GM12875 (cell line): ENCODE results near the gene MPPED2.

Experiments used
- H3K4me3 ChIP-seq: one replicate; pipeline ENCODE4 v1.5.1; 2011; ENCODE audit warnings: low read depth, low read length, control low read depth
- TF ChIP-seq, protein P1 (sequence below): IDR thresholded peaks from 2 replicates; pipeline ENCODE4 v1.5.1; 2011; ENCODE audit warnings: low read depth, mild to moderate bottlenecking, control low read depth, inconsistent platforms, low read length, moderate library complexity, borderline replicate concordance; ENCODE audit not compliant: insufficient read depth

MPPED2 gene

DNA sequence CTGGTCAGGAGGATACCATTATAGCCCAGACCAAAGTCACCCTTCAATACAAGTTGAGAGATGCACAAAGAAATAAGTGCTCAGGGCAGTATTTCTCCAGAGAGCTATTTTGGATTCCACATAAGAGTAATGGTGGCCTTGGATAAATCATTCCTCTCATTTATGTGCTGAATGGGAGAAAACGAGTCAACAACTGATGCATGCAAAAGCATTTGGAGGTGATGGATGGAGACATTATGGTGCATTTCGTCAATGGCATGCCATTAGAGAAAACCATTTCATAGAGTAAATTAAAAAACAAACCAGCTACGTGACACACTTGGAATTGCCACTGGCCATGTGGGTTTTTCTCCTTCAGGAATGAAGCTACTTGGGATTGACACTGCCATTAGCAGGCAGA, 182.0 kb downstream of the MPPED2 start:
- TF ChIP-seq, protein P1, sequence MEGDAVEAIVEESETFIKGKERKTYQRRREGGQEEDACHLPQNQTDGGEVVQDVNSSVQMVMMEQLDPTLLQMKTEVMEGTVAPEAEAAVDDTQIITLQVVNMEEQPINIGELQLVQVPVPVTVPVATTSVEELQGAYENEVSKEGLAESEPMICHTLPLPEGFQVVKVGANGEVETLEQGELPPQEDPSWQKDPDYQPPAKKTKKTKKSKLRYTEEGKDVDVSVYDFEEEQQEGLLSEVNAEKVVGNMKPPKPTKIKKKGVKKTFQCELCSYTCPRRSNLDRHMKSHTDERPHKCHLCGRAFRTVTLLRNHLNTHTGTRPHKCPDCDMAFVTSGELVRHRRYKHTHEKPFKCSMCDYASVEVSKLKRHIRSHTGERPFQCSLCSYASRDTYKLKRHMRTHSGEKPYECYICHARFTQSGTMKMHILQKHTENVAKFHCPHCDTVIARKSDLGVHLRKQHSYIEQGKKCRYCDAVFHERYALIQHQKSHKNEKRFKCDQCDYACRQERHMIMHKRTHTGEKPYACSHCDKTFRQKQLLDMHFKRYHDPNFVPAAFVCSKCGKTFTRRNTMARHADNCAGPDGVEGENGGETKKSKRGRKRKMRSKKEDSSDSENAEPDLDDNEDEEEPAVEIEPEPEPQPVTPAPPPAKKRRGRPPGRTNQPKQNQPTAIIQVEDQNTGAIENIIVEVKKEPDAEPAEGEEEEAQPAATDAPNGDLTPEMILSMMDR = no peak

DNA sequence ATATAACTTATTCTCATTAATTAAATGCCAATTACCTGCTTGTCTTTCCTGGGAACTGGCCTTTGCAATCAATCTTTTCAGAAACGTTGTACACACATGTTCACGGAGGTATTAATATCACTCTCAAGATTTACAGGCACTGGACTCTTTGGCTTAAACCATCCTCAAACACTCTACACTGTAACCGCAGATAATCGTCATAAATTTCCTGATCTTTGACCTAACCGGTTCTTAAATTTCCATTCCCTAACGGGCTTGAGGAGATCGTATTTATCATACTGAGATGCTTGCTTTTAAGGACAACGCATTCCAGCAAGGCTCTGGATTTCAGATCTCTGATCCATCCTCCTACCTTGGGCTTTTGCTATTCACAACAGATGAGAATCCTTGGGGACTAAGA, 190.4 kb downstream of the MPPED2 start:
- TF ChIP-seq, protein P1 = no peak
- no peak overlapping the region for H3K4me3 ChIP-seq

More for the DNA sequence above, 182.0 kb downstream of the MPPED2 start:
- no peak overlapping the region for H3K4me3 ChIP-seq

DNA sequence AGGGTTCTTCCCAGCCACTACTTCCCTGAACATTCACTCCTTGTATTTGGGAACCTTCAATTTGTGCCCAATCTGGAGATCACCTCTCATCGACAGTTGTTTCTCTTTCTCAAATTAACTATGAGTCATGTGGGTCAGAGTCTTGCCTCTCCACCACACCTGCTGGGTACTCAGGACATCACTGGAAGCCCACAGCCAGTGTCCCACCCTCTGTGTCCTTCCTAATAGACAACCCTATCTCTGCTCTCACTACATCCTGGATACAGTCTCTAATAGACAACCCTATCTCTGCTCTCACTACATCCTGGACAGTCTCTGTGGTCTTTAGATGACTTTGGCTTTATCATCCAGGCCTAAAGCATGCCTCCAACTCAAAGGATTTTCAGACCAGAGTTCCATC, 193.1 kb downstream of the MPPED2 start:
- TF ChIP-seq, protein P1 = no peak
- no peak overlapping the region for H3K4me3 ChIP-seq

DNA sequence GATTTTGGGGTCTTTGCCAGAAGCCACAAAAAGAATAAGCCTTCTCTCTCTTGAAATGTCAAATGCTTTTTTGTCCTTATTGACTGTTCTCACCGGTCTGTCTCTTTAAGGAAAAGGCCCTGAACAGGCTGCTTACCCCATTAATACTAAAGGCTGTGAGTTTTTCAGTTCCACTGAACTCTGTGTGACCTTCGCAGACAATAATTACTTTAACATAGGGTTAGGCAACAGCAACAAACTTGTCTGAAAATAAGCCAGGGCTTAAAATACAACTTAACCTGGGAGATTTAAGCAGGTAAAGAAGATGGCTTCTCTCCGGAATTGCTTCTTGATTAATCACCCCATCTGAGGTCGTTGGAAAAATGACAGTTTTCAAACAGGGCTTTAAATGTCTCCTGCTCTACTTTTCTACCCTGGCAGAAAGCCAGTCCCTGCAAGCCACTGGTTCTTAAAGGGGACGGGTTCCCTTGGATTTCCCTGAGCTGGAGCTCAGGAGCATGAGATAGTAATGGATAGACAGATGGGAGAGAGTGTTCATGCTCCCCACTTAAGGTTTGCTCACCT, 193.8 kb downstream of the MPPED2 start:
- no peak overlapping the region for H3K4me3 ChIP-seq
- TF ChIP-seq, protein P1 = no peak

DNA sequence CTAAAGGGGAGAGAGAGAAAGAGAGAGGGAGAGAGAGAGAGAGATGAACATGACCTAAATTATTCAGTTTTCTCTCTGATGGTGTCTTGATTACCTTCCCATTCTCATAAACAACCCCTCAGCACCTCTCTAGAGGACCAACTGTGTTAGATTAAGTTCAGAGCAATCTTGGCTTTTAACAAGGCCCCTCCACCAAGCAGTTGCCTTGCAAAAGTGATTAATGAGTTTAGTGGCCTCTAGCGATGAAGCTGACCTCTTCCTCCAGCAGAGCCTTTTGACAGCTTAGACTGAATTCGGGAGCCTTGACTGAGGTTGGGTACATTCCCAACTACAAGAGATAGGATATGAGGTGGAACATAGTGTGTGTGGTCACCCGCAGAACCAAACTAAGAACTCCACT, 197.2 kb downstream of the MPPED2 start:
- TF ChIP-seq, protein P1 = no peak
- H3K4me3 ChIP-seq = no peak overlapping the region

DNA sequence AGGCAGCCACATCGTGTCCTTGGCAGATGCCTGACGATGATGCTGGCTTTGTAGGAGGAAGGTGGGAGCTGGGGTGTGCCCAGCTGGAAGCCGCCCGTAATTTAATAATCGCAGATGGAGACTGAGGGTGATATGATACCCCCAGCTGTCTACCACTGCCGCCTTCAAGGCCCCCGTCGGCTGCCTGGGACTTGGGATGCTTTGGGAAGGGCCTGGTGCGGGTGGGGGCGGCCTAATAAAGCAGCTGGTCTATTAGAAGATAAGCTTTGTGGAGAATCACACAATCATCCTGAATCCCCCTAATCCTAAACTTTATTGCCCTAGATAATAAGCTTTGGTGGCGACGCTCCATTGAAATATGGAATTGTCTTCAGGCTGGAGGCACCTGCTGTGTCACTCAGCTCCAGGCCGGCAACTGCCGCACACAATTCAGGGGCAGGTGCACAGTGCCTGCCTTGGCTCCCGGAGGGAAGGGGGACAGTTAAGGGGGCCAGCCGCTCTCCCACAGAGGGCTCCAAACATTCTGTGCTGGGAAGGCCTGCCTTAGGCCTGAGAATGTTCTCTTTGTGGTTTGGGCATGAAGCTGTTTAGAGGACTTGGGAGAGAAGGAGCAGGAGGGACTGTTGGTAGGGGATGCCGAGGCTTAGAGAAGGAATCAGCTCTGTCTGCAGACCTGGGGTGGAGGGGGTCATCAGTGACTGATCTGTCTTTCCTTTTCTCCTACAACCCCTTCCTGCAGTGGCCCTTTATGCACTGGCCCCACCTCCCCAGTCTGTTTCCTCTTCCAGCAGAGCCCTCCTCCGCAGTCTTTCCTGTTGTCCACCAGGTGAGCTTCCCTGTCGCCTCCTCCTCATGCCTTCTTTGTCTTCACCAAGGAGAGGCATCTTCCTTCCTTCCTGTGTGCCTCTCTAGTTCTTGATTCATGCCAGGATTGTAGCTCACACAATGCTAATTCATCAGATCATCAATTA, 198.0 kb downstream of the MPPED2 start:
- no peak overlapping the region for H3K4me3 ChIP-seq
- TF ChIP-seq, protein P1 = no peak
